ENCODE data around the gene PRSS3.
A peak's percentile ranks its signal among the peaks of the same experiment; 100 is the strongest.
"Not testable (repeated sequence)": the region's sequence is repeated elsewhere in the genome, so short reads cannot be mapped to it uniquely, and the experiment has no call there.

The PRSS3 gene

GRCh38 chr9:33795281-33795680 lies at the start of gene PRSS3:
PRSS3 (plus strand) TSS chr9:33795561; CDS start chr9:33795574, 13 bp downstream.
- DNase-seq, result no peak

GRCh38 chr9:33748633-33749304 lies 46.6 kb upstream of the PRSS3 start:
- DNase-seq, result no peak

DNA sequence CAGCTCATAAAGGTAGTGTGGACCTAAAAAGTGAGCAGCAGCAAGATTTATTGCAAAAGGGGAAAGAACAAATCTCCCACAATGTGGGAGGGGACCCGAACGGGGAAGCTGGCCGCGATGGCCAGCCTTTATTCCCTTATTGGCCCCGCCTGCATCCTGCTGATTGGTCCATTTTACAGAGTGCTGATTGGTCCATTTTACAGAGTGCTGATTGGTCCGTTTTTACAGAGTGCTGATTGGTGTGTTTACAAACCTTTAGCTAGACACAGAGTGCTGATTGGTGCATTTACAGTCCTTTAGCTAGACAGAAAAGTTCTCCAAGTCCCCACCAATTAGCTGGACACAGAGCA lies 46.1 kb upstream of the PRSS3 start:
- not testable (repeated sequence) for DNase-seq

DNA sequence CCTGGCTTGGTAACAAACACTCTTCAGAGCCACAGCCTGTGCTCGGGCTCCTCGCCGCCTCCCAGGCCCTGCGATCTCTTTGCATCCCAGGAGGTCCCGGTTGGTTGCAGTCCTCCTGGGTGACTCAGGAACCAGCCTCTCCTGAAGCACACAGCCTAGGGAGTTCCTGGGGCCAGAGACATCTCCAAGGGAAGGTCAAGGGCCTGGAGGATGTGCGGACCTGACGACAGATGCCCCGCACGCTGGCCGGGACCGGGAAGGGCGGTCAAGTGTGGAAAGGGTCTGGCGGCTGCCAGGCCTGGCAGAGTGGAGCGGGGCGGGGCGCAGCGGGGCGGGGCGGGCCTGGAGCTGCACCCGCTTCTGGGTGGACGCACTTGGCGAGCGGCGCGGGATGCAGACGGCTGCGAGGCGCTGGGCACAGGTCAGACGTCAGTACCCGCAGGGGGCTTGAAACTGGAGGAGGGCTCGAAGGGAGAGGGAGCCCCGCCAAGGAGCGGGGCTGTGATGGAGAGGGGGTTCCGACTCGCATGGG lies 45.0 kb upstream of the PRSS3 start:
- no peak for DNase-seq

- no peak for DNase-seq
These were observed 44.5 kb upstream of the PRSS3 start for GRCh38 chr9:33750839-33751339.

GRCh38 chr9:33751536-33752129 lies 43.7 kb upstream of the PRSS3 start:
- DNase-seq, result no peak

DNA sequence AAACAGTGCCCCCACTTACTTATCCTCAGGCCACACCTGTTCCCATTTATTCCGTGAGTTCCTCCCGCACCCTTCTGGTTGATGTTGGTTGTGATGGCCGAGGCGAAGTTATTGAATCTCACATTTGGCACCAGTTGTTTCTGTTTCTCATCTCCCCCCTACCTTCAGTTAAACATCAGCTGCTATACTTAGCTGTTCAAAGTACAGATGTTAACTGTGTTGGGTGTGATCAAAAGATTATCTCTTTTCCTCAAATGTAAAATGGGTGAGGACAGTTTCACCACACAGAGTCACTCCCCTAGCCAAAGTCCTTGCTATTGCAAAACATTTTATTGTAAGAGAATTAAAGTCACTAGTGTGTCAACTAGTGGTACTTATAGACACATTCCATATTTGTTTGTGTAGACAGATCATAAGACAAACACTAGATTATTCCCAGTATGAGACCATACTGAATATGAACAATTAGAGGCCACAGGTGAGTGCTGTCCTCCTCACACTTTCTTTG lies 43.2 kb upstream of the PRSS3 start:
- no peak for DNase-seq

GRCh38 chr9:33752789-33753188 lies 42.6 kb upstream of the PRSS3 start:
- DNase-seq, result not testable (repeated sequence)

GRCh38 chr9:33759648-33760047 lies 35.7 kb upstream of the PRSS3 start:
- peak; percentile 82 for DNase-seq

DNA sequence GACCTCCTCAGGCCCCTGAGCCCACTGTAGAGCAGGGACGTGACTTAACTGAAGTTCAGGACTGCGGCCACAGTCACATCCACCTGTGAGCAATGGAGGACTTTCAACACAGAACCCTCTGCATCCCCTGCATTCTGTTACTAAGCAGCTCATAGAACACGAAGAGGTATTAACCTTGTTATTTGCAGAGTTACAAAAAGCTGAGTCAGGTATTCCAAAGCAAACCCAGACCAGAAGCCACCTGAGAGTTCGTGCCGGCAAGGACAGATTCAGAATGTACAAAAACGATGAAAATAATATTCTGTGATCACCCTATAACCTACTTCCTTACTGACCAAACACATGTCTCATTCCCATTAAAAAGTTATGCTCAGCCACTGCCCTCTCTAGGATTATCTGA lies 33.0 kb upstream of the PRSS3 start:
- no peak for DNase-seq

DNA sequence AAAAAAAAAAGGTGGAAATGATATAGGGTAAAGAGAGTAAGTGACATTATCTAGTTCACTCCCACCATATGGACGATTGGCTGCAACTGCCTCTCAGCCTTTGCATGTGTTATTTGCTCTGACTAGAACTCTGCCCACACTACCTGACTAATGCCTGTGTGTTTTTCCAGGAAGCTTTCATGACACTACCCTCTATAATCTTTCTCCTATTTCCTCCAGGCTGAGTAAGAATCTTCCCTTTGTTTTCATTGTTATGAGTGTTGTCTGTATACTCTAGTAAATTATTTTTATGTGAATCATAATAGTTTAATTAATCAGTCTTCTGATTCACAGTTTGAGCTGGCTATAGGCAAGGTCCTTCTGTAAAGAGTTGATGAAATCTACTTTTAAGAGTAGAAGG lies 31.7 kb upstream of the PRSS3 start:
- DNase-seq, result peak; percentile 66

DNA sequence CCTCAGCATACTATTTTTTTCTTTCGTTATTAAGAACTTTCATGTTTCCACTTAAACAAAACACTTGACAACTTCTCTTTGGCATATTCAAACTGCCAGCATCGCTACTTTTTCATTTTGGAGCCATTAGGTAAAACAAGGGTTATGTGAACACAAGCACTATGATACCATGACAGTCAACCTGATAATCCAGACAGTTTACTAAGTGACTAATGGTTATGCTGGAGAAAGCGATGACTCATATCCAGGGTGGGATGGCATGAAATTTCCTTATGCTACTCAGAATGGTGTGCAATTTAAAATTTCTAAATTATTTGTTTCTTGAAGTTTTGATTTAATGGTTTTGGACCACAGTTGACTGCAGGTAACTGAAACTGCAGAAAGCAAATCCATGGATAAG lies 29.9 kb upstream of the PRSS3 start:
- peak; percentile 64 for DNase-seq

DNA sequence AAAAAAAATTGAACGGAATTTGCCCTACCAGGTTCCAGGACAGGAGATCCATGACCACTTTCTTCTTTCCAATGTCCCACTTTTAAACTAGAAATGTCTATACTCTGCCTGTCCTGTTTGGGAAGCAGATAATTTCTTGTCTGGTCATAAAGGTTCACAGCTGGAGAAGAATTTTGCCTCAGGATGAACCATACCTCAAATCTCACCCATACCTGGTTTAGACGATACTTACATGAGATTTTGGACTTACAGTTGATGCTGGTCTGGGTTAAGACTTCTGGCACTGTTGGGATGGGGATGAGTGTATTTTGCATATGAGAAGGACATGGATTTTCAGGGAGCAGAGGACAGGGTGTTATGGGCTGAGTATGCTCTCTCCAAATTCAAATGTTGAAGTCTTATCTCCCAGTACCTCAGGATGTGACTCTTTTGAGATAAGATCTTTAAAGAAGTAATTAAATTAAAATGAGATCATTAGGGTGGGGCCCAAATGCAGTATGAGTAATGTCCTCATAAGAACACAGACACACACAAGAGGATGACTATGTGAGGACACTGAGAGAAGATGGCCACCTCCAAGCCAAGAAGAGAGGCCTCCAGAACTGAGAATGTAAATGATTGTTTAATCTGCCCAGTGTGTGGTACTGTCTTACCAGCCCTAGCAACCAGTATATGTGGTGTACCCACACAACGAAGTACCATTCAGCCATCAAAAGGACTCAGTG lies 25.0 kb upstream of the PRSS3 start:
- DNase-seq, result peak; percentile 34

- not testable (repeated sequence) for DNase-seq
These were observed 22.2 kb upstream of the PRSS3 start for GRCh38 chr9:33773135-33773534.

DNA sequence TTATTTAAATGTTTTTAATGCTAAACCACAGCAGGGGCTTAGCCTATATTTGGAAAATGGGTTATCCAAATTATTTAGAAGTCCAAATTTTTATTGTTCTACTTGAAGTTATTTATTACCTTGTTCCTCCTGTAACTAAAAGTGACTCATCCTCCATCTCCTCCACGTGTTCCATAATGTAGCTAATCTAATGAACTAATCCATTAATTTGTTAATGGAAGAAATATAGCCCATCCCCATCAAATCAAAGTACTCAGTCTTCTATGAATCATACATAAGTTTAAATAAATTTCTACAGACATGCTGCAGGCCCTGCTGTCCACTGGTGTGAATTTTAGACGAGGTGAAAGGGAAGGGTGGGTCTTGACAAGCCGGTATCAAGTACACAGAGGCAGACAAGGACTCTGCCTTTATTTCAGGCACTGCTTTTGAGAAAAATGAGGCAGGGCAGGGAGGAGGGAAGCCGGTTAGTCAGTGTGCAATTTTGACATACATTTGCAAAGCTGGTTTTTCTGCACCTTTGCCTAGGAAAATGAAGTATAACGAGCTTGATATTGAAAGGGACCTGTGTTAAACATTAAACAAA lies 21.2 kb upstream of the PRSS3 start:
- DNase-seq, result not testable (repeated sequence)

GRCh38 chr9:33776578-33776977 lies 18.8 kb upstream of the PRSS3 start:
- DNase-seq, result no peak

DNA sequence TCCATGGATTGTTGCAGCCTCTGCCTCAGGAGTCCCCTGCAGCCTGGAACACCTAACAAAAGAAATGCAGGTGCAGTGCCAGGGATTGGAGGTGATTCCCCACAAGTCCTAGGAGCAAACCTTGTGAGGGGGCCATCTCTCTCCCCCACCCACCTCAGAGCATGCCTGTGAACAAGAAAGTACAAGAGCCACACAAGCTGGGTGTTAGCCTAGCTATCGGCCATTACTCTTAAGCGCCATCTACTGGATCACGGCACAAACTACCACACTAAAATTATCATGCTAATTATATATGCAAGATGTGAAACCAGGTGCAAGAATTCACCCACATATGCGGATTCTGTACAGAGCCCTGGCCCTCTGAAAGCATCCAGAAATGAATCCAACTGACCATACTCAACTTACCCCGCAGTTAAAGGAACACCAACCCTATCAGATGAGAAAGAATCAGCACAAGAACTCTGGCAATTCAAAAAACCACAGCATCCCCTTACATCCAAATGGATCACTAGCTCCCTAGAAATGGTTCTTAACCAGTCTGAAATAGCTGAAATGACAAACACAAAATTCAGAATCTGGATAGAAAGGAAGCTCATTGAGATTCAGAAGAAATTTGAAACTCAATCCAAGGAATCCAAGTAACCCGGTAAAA lies 16.5 kb upstream of the PRSS3 start:
- DNase-seq, result peak; percentile 56

GRCh38 chr9:33780276-33780675 lies 15.1 kb upstream of the PRSS3 start:
- DNase-seq, result no peak

DNA sequence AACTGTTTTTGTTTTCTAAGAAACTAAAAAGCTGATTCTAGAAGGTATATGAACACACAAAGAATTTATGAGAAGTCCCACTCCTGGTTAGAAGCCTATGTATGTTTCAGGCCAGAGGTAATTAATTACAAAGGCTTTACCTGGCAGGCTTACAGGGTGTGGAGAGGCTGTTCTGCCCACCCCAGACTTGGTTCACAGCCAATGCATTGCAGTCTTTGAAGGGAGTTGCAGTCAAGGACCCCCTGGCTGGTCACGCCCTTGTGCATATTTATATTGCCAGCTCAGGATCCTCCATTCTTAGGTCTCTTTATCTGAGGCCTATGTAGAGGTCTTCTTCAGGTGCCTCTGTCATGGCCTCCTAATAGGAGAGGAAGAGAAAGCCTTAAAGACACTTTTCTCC lies 13.6 kb upstream of the PRSS3 start:
- DNase-seq, result no peak

DNA sequence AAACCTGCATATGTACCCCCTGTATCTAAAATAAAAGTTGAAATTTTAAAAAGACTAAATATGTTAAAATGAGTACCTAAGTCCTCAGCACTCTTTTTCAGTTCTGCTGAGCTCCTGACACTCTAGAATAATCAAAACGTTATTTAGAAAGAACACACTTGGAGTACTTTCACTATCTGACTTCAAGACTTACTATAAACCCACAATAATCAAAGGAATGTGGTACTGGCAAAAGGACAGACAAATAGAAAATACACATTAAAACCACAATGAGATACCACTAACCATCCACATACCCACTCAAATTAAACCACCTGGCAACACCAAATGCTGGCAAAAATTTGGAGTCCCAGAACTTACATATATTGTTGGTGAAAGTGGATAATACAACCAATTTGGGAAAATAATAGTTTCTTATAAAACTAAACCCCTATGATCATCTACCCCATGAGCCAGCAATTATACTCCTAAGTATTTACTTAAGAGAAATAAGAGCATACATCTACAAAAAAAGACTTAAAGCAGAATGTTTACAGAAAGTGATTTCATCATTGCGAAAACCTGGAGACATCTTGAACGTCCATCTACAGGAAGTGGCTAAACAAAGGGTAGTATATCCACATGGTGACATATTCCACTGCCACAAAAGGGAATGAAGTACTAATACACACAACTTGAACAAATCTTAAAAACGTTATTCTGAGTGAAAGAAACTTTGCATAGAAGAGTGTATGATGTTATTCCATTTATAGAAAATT lies 12.8 kb upstream of the PRSS3 start:
- DNase-seq, result peak; percentile 70

- peak; percentile 15 for DNase-seq
These were observed 9.4 kb upstream of the PRSS3 start for GRCh38 chr9:33785914-33786313.

GRCh38 chr9:33786681-33787080 lies 8.7 kb upstream of the PRSS3 start:
- DNase-seq, result no peak

All from HCEC 1CT (cell line).